Liver (tissue), 9 donors: ENCODE measurements around the gene UBE3B. TPM values are rescaled to one million over a fixed set of nuclear protein-coding genes. Genes with fewer than 3 reads are reported as not detected.

Source experiments
- DNase-seq: peaks from one replicate; pipeline ENCODE4 v3.0.0-alpha.2; 2017; ENCODE audit warnings: low spot score
- H3K27ac ChIP-seq, 2 donors: one replicate each; pipeline ENCODE4 v1.7.0; 2013; ENCODE audit warnings: inconsistent platforms in 2 of 2, low read length in 2 of 2, control low read depth in 1 of 2, low read depth in 1 of 2, mild to moderate bottlenecking in 1 of 2
- H3K27me3 ChIP-seq, 4 donors: one replicate each; pipeline versions ENCODE4 v1.6.1 to v1.7.0; 2013; ENCODE audit warnings: low read length in 3 of 4, inconsistent platforms in 1 of 4, mild to moderate bottlenecking in 1 of 4, moderate library complexity in 1 of 4; ENCODE audit not compliant: control insufficient read depth in 4 of 4, insufficient read depth in 4 of 4
- H3K36me3 ChIP-seq, 4 donors: one replicate each; pipeline versions ENCODE4 v1.6.1 to v1.7.0; 2013; ENCODE audit warnings: low read length in 3 of 4, mild to moderate bottlenecking in 3 of 4, low read depth in 1 of 4, moderate library complexity in 1 of 4; ENCODE audit not compliant: control insufficient read depth in 4 of 4, insufficient read depth in 3 of 4
- H3K4me1 ChIP-seq, 4 donors: one replicate each; pipeline versions ENCODE4 v1.6.1 to v1.7.0; 2013; ENCODE audit warnings: low read length in 3 of 4, mild to moderate bottlenecking in 3 of 4, moderate library complexity in 1 of 4; ENCODE audit not compliant: control insufficient read depth in 4 of 4, insufficient read depth in 4 of 4
- H3K4me3 ChIP-seq, 3 donors: one replicate each; pipeline versions ENCODE4 v1.6.1 to v1.7.0; 2013; ENCODE audit warnings: low read length in 3 of 3, control low read depth in 1 of 3, low read depth in 1 of 3, mild to moderate bottlenecking in 1 of 3
- H3K9ac ChIP-seq, 2 donors: one replicate each; pipeline ENCODE4 v1.7.0; 2013; ENCODE audit warnings: low read length in 2 of 2, mild to moderate bottlenecking in 2 of 2, moderate library complexity in 2 of 2, control low read depth in 1 of 2, low read depth in 1 of 2
- H3K9me3 ChIP-seq, 4 donors: one replicate each; pipeline versions ENCODE4 v1.6.1 to v1.7.0; 2013; ENCODE audit warnings: low read length in 3 of 4; ENCODE audit not compliant: control insufficient read depth in 4 of 4
- ATF3 ChIP-seq: IDR thresholded peaks from 2 replicates; pipeline ENCODE4 v1.6.1; 2016; ENCODE audit warnings: antibody characterized with exemption
- CTCF ChIP-seq: fragments of 150-350 bp; IDR thresholded peaks from 2 replicates; pipeline ENCODE4 v1.5.1; 2017; ENCODE audit warnings: improper control_type of control experiment, low read depth, low read length; ENCODE audit not compliant: missing input control
- EGR1 ChIP-seq, 2 donors: IDR thresholded peaks; 2 replicates each; pipeline ENCODE4 v1.6.1; 2016 to 2018; ENCODE audit warnings: antibody characterized with exemption in 2 of 2, low read depth in 2 of 2
- FOXA2 ChIP-seq: IDR thresholded peaks from 2 replicates; pipeline ENCODE4 v1.6.1; 2016; ENCODE audit warnings: antibody characterized with exemption
- HNF4A ChIP-seq, 2 donors: conservative IDR thresholded peaks; 2 replicates each; pipeline ENCODE4 v1.6.1; 2016; ENCODE audit warnings: antibody characterized with exemption in 2 of 2, mild to moderate bottlenecking in 2 of 2
- JUND ChIP-seq, 2 donors: IDR thresholded peaks; 2 replicates each; pipeline ENCODE4 v1.6.1; 2016; ENCODE audit warnings: antibody characterized with exemption in 2 of 2
- NR2F2 ChIP-seq: IDR thresholded peaks from 2 replicates; pipeline ENCODE4 v1.6.1; 2016; ENCODE audit warnings: antibody characterized with exemption
- RAD21 ChIP-seq, 2 donors: IDR thresholded peaks; 2 replicates each; pipeline ENCODE4 v1.6.1; 2016; ENCODE audit warnings: antibody characterized with exemption in 2 of 2, mild to moderate bottlenecking in 2 of 2
- SP1 ChIP-seq: IDR thresholded peaks from 2 replicates; pipeline ENCODE4 v1.6.1; 2018; ENCODE audit warnings: antibody characterized with exemption, mild to moderate bottlenecking
- WGBS: extraction: QIAGEN DNeasy Blood & Tissue Kit; methylation state at CpG from one replicate; pipeline ENCODE4 v1.1.7; 2013; 5-methylcytosine and 5-hydroxymethylcytosine counted together
- polyA plus RNA-seq, 2 donors: library from polyadenylated mRNA; stranded (reverse) in 1 of 2; unstranded in 1 of 2; fragments of 200-250 nt in 1 of 2; fragments of >200 nt in 1 of 2; fragmentation: Nextera tagmentation in 1 of 2; extraction: Ambion mirVana in 1 of 2; gene quantifications; one replicate each; pipeline versions ENCODE4 v1.2.1 to v1.2.3, GENCODE V29; 2013 to 2015
- total RNA-seq, 2 donors: library from RNA; depleted of rRNA; stranded (reverse); fragments of >200 nt; gene quantifications; one replicate each; pipeline ENCODE4 v1.2.3, GENCODE V29; 2014
- donor health status: healthy.
- donor health status: healthy.
- donor health status: healthy.
- donor health status: healthy.
- donor health status: healthy.

The UBE3B gene
- total and polyA plus RNA-seq, 4 donors = 9.3 to 43.4 (median 24.1) TPM

- TF ChIP-seq CTCF (no peak), HNF4A (conservative IDR thresholded peaks at IDR 0.05) (no peak), ATF3 (no peak)
- H3K9ac ChIP-seq = no peak overlapping the region
- peaks cover 0 to 3% (median 0%) of the 10 kb centered on the region in 4 donors for H3K4me1 ChIP-seq
- DNase-seq = no peak
- H3K27ac ChIP-seq = no peak overlapping the region
- 91% methylated on average over 18 of the region's 18 CpGs for WGBS
- H3K36me3 ChIP-seq = no peaks in the 10 kb centered on the region
- no peaks in the 10 kb centered on the region for H3K9me3 ChIP-seq
- H3K4me3 ChIP-seq = no peak overlapping the region
- H3K27me3 ChIP-seq = peaks cover 0 to 4% (median 0%) of the 10 kb centered on the region in 4 donors
Measured at GRCh38 chr12:109547286-109547685, 69.9 kb downstream of the UBE3B start.

- 84% methylated on average over 4 of the region's 4 CpGs for WGBS
- no peak overlapping the region for H3K27ac ChIP-seq
- H3K4me1 ChIP-seq = peaks cover 0 to 9% (median 1%) of the 10 kb centered on the region in 4 donors
- H3K9ac ChIP-seq = no peak overlapping the region
- no peak for DNase-seq
- TF ChIP-seq JUND (IDR thresholded peaks at IDR 0.05) = no peak
- no peak for TF ChIP-seq EGR1 (IDR thresholded peaks at IDR 0.05; ENCODE audit: low read depth in 2 of 2)
- no peaks in the 10 kb centered on the region for H3K9me3 ChIP-seq
- H3K36me3 ChIP-seq = no peaks in the 10 kb centered on the region
- H3K4me3 ChIP-seq = no peak overlapping the region
- peaks cover 0 to 4% (median 0%) of the 10 kb centered on the region in 4 donors for H3K27me3 ChIP-seq
Measured at GRCh38 chr12:109548258-109548657, 70.8 kb downstream of the UBE3B start.

GRCh38 chr12:109549613-109550270, 72.3 kb downstream of the UBE3B start:
- H3K27me3 ChIP-seq = peaks cover 0 to 4% (median 0%) of the 10 kb centered on the region in 4 donors
- no peak overlapping the region for H3K27ac ChIP-seq
- no peak overlapping the region for H3K9ac ChIP-seq
- no peak for DNase-seq
- H3K9me3 ChIP-seq = no peaks in the 10 kb centered on the region
- no peaks in the 10 kb centered on the region for H3K36me3 ChIP-seq
- no peak overlapping the region for H3K4me3 ChIP-seq
- WGBS = 62% methylated on average over 15 of the region's 15 CpGs
- TF ChIP-seq NR2F2 = no peak
- TF ChIP-seq CTCF = no peak
- TF ChIP-seq SP1 = no peak
- no peak for TF ChIP-seq RAD21 (IDR thresholded peaks at IDR 0.05)
- TF ChIP-seq FOXA2 = no peak
- H3K4me1 ChIP-seq = peaks cover 0 to 19% (median 12%) of the 10 kb centered on the region in 4 donors
